ENCODE measurements around the gene SCAND1.
A peak's percentile ranks its signal among the peaks of the same experiment; 100 is the strongest.
"Not testable (repeated sequence)": the region's sequence is repeated elsewhere in the genome, so short reads cannot be mapped to it uniquely, and the experiment has no call there.

SCAND1 gene

DNA sequence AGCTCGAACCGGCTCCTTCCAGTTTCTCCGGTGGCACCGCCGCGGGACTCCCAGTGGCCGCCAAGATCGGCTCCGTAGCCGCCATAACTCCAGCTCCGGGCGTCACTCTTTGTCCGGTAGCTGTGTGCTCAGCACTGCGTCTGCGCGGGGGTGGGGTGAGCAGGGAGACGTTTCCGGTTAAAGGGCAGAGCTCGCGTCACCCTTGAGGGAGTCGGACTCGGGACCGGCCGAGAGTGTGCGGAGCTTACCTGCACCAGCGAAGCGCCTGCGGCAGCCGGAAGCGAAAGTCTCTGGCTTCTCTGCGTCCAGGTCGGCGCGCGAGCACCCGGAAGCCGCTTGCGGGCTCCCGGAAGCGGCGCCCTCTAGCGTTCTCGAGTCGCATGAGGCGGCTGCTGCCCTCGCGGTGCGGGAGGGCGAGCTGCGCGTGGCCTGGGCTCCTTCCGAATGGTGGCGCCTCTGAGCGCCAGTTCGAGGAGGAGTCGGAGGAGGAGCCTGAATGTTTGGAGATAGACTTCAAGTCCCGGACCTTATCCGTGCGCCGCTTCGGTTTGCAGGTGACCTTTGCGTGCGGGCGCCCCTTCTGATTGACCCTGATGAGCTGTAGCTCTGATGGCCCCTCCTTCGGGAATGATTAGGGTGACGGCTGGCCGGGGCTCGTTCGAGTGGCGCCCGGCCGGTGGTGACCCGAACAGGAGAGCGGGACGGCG lies at the start of gene SCAND1:
TSS of gene SCAND1 (minus strand) at position 303 of the 707 bp plus-strand sequence. CDS start at position 85, 218 bp downstream.
- in situ Hi-C loops (cut with MboI; ENCODE audit: low pct_unique_long_range_greater_than_20kb, low sequenced_read_pairs, unreplicated experiment), result no loop called here
- DNase-seq (ENCODE audit: low spot score), result peak; percentile 96
- peak; percentile 100 for TF ChIP-seq CTCF (IDR thresholded peaks at IDR 0.05; ENCODE audit: extremely low read depth, insufficient read depth, missing control alignments)

DNA sequence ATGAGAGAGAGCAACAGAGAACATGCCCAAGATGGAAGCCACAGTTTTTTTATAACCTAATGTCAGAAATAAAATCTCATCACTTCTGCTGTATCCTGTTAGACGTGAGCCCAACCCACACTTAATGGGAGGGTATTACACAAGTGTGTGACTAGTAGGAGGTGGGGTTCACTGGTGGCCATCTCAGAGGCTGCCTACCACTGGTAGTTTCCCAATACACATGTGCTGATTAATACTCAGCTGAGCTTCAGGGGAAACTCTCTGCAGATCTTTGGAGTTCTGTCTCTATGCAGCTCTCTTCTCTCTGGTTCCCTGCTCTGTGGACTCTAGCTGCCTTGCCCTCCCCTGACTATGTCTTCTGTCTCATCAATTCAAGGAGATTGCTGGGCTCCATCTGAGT lies 49.7 kb upstream of the SCAND1 start:
- no peak for TF ChIP-seq CTCF (IDR thresholded peaks at IDR 0.05; ENCODE audit: extremely low read depth, insufficient read depth, missing control alignments)
- DNase-seq (ENCODE audit: low spot score), result no peak
- in situ Hi-C loops (cut with MboI; ENCODE audit: low pct_unique_long_range_greater_than_20kb, low sequenced_read_pairs, unreplicated experiment), result no loop called here

- in situ Hi-C loops (cut with MboI; ENCODE audit: low pct_unique_long_range_greater_than_20kb, low sequenced_read_pairs, unreplicated experiment), result no loop called here
Observed at GRCh38 chr20:36002855-36003254, 48.6 kb upstream of the SCAND1 start.

GRCh38 chr20:36001331-36001730 lies 47.0 kb upstream of the SCAND1 start:
- DNase-seq (ENCODE audit: low spot score); in situ Hi-C loops (cut with MboI; ENCODE audit: low pct_unique_long_range_greater_than_20kb, low sequenced_read_pairs, unreplicated experiment): not testable (repeated sequence)

More at GRCh38 chr20:36002855-36003254, 48.6 kb upstream of the SCAND1 start:
- DNase-seq (ENCODE audit: low spot score), result no peak
- TF ChIP-seq CTCF (IDR thresholded peaks at IDR 0.05; ENCODE audit: extremely low read depth, insufficient read depth, missing control alignments), result no peak

- not testable (repeated sequence) for DNase-seq (ENCODE audit: low spot score)
- in situ Hi-C loops (cut with MboI; ENCODE audit: low pct_unique_long_range_greater_than_20kb, low sequenced_read_pairs, unreplicated experiment), result loop anchor here (5.0 kb wide), 1 partner anchor 141 kb away; no protein-coding TSS in a partner anchor
Observed at GRCh38 chr20:35996492-35996891, 42.2 kb upstream of the SCAND1 start.

- in situ Hi-C loops (cut with MboI; ENCODE audit: low pct_unique_long_range_greater_than_20kb, low sequenced_read_pairs, unreplicated experiment), result loop anchor here (5.0 kb wide), 1 partner anchor 142 kb away; no protein-coding TSS in a partner anchor
Observed at GRCh38 chr20:35994994-35995453, 40.7 kb upstream of the SCAND1 start.

DNA sequence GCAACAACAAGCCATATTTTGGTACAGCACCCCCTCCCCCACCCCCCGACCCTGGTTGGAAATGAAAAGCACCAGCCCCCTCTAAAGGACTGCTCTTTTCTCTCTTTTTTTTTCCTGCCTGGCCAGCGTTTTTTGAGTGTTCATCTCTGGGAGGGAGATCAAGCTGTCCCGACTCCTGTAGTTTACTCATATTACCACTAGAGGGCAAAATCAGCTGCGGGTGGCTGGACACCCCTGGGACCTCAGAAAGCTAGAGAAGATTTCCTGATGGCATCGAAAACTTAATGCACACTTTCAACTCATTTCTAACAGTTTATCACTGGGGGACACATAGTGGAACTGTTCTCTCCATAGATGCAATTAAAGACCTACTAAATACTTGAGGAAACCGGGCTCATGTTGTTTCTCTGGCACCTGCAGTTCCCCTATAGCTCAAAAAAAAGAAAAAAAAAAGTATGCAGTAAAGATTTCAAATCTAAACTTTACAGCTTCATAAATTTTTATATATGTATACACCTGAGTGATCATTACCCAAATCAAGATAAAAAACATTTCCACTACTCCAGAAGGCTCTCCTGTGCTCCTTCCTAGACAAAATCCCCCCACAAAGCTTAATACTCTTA lies 38.5 kb upstream of the SCAND1 start:
- peak; percentile 78 for TF ChIP-seq CTCF (IDR thresholded peaks at IDR 0.05; ENCODE audit: extremely low read depth, insufficient read depth, missing control alignments)
- peak; percentile 80 for DNase-seq (ENCODE audit: low spot score)
- in situ Hi-C loops (cut with MboI; ENCODE audit: low pct_unique_long_range_greater_than_20kb, low sequenced_read_pairs, unreplicated experiment), result no loop called here

More at GRCh38 chr20:35994994-35995453, 40.7 kb upstream of the SCAND1 start:
- DNase-seq (ENCODE audit: low spot score), result peak; percentile 78
- TF ChIP-seq CTCF (IDR thresholded peaks at IDR 0.05; ENCODE audit: extremely low read depth, insufficient read depth, missing control alignments), result peak; percentile 90
